ENCODE measurements around the gene C13orf42. TPM values are rescaled to one million over a fixed set of nuclear protein-coding genes. Genes with fewer than 3 reads are reported as not detected.

Gene C13orf42
- polyA plus RNA-seq: under 1 TPM in 1 of 2 donors, not detected in 1; 0.04 TPM

DNA sequence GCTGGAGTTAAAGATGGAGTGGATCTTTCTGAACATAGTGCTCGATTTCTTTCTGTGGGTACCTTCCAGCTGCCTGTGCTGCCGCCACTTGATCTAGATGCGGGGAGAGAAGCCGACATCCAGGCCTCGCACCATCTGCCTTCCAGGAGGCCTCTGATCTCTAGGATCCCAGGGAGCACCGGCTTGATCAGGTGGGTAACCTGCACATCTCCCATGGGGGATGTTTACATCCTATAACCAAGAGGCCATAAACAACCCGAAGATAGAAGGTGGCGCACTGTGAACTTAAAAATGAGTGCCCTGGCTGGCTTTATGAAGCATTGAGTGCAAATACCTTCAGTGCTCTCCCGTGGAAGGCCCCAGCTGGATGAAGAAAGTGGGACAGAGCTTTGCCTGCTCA is at the start of gene C13orf42:
Gene C13orf42, minus strand, starts transcription at position 101 of the 400 bp plus-strand sequence. Its CDS starts 65 bp downstream, at position 36.
- Histone ChIP-seq H3K27me3 (ENCODE audit: control insufficient read depth in 1 of 2, insufficient read depth in 2 of 2, low read length in 2 of 2) (no peaks in the 10 kb centered on the region), H3K4me1 (ENCODE audit: control insufficient read depth in 2 of 2, insufficient read depth in 2 of 2, low read length in 1 of 2) (no peaks in the 10 kb centered on the region), H3K9me3 (ENCODE audit: control insufficient read depth in 2 of 2, insufficient read depth in 1 of 2, low read depth in 1 of 2, low read length in 1 of 2) (peaks cover 0 to 2% of the 10 kb centered on the region in 2 donors), H3K27ac (ENCODE audit: low read depth in 2 of 2, low read length in 1 of 2) (no peak within 1 kb of the TSS), H3K36me3 (ENCODE audit: control insufficient read depth in 2 of 2, insufficient read depth in 2 of 2, low read length in 1 of 2) (no peaks in the 10 kb centered on the region), H3K4me3 (ENCODE audit: low read depth in 1 of 2, low read length in 2 of 2) (no peak within 1 kb of the TSS)
- WGBS, 2 donors: 89% methylated on average over 9 of the region's 9 CpGs

DNA sequence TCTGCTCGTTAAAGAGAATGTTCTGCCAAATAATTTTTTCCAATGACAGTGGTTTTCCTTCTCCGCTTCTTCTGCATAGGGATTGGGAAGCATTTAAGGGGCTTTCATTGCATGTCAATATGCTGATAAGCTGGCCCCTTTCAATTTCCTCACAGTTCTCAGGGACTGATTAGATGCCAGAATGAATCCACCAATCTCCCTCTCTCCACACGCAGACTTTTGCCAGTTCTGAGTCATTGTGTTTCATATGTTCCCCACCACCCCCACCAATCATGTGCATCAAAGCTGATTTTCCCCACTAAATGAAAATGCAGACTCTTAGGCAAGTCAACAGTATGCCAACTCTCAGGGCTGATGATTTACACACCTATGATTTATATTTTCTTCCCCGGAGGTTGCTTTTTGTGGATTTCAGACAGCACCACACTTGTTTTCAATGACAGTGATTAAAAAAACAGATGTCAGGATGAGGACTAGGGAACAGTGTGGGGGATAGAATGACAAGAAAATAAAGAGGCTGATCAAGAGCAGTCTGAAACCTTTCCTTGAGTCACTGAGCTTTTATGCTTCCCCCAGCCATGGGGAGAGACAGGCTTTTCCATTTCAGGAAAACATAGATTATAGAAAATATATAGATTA is 47.9 kb upstream of the C13orf42 start:
- Histone ChIP-seq H3K4me3 (ENCODE audit: low read depth in 1 of 2, low read length in 2 of 2) (no peak overlapping the region), H3K27ac (ENCODE audit: low read depth in 2 of 2, low read length in 1 of 2) (no peak overlapping the region), H3K36me3 (ENCODE audit: control insufficient read depth in 2 of 2, insufficient read depth in 2 of 2, low read length in 1 of 2) (no peaks in the 10 kb centered on the region), H3K4me1 (ENCODE audit: control insufficient read depth in 2 of 2, insufficient read depth in 2 of 2, low read length in 1 of 2) (no peaks in the 10 kb centered on the region), H3K9me3 (ENCODE audit: control insufficient read depth in 2 of 2, insufficient read depth in 1 of 2, low read depth in 1 of 2, low read length in 1 of 2) (no peaks in the 10 kb centered on the region), H3K27me3 (ENCODE audit: control insufficient read depth in 1 of 2, insufficient read depth in 2 of 2, low read length in 2 of 2) (no peaks in the 10 kb centered on the region)
- WGBS, 2 donors: 54 to 61% methylated on average over 4 of the region's 4 CpGs

DNA sequence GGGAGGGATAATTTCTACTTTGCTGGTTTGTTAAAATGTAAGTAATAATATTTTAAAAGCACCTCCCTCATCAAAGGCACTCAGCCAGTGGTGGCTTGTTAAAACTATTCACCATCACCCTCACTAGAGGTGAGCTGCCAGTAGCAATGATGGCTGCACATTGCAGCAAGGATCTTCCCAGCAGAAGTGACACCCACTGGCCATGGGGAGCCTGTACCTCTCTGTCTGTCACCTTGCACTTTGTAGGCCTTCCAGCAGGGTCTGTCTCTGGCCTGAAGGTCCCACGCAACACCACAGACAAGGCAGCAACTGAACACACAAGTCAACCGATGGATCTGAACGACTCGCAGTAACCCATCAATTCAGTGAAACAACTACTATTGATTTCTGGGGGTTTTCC is 47.3 kb upstream of the C13orf42 start:
- H3K27me3 ChIP-seq (ENCODE audit: control insufficient read depth in 1 of 2, insufficient read depth in 2 of 2, low read length in 2 of 2): no peaks in the 10 kb centered on the region
- no peaks in the 10 kb centered on the region for H3K36me3 ChIP-seq (ENCODE audit: control insufficient read depth in 2 of 2, insufficient read depth in 2 of 2, low read length in 1 of 2)
- WGBS, 2 donors: 86 to 95% methylated on average over 4 of the region's 4 CpGs
- H3K9me3 ChIP-seq (ENCODE audit: control insufficient read depth in 2 of 2, insufficient read depth in 1 of 2, low read depth in 1 of 2, low read length in 1 of 2): no peaks in the 10 kb centered on the region
- H3K27ac ChIP-seq (ENCODE audit: low read depth in 2 of 2, low read length in 1 of 2): no peak overlapping the region
- no peak overlapping the region for H3K4me3 ChIP-seq (ENCODE audit: low read depth in 1 of 2, low read length in 2 of 2)
- no peaks in the 10 kb centered on the region for H3K4me1 ChIP-seq (ENCODE audit: control insufficient read depth in 2 of 2, insufficient read depth in 2 of 2, low read length in 1 of 2)

DNA sequence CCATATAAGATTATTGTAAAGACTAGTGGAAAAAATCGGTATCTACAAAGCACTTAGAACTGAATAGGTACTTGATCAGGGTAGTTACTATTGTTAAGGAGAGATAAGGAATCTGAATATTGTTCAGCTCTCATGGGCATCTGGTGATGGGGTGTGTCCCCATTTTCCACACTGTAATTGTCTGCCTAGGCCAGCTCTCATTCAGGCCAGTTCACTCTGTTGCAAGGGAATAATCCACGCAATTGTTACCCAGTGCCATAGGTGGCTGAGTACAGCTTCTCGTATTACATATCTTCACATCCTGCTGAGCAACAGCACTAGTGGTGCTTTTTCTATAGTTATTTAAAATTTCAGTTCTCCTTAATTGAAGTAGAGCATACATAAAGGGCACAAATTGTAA is 45.6 kb upstream of the C13orf42 start:
- Histone ChIP-seq H3K4me1 (ENCODE audit: control insufficient read depth in 2 of 2, insufficient read depth in 2 of 2, low read length in 1 of 2) (no peaks in the 10 kb centered on the region), H3K27me3 (ENCODE audit: control insufficient read depth in 1 of 2, insufficient read depth in 2 of 2, low read length in 2 of 2) (no peaks in the 10 kb centered on the region), H3K4me3 (ENCODE audit: low read depth in 1 of 2, low read length in 2 of 2) (no peak overlapping the region), H3K27ac (ENCODE audit: low read depth in 2 of 2, low read length in 1 of 2) (no peak overlapping the region), H3K9me3 (ENCODE audit: control insufficient read depth in 2 of 2, insufficient read depth in 1 of 2, low read depth in 1 of 2, low read length in 1 of 2) (no peaks in the 10 kb centered on the region), H3K36me3 (ENCODE audit: control insufficient read depth in 2 of 2, insufficient read depth in 2 of 2, low read length in 1 of 2) (no peaks in the 10 kb centered on the region)
- 85 to 88% methylated on average over 3 of the region's 3 CpGs for WGBS, 2 donors

DNA sequence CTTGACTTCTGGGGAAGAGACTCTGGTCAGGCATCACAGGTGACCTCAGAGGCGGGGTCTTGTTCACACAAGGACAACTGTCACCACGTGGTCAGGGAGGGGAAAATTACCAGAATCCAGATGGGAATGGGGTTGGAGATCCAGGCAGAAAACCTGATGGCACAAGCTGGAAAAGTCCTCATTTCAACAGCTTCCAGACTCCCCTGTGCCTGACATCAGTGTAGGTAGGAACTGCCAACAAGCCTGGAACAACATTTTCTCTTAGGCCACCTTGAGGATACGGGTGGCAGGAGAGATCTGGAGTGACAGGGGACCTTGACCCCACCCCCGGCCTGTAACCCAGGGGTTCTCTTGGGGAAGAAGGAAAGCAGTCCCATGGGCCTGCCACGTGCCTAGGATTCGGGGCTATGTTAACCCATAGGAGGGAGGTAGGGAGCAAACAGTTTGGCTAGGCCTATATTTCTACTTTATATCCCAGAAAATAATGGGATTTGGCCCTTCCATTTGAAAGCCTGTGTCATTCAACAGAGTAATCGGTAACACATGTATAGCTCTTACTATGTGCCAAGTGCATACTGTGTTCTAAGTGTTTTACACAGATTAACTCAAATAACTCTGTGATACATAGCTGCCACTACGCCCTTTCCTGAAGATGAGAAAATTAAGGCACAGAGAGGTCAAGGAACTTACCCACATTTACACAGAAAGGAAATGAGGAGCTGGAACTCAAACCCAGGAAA is 44.9 kb upstream of the C13orf42 start:
- no peak overlapping the region for H3K4me3 ChIP-seq (ENCODE audit: low read depth in 1 of 2, low read length in 2 of 2)
- no peaks in the 10 kb centered on the region for H3K27me3 ChIP-seq (ENCODE audit: control insufficient read depth in 1 of 2, insufficient read depth in 2 of 2, low read length in 2 of 2)
- H3K36me3 ChIP-seq (ENCODE audit: control insufficient read depth in 2 of 2, insufficient read depth in 2 of 2, low read length in 1 of 2): no peaks in the 10 kb centered on the region
- no peak overlapping the region for H3K27ac ChIP-seq (ENCODE audit: low read depth in 2 of 2, low read length in 1 of 2)
- no peaks in the 10 kb centered on the region for H3K4me1 ChIP-seq (ENCODE audit: control insufficient read depth in 2 of 2, insufficient read depth in 2 of 2, low read length in 1 of 2)
- 82 to 87% methylated on average over 8 of the region's 8 CpGs for WGBS, 2 donors
- H3K9me3 ChIP-seq (ENCODE audit: control insufficient read depth in 2 of 2, insufficient read depth in 1 of 2, low read depth in 1 of 2, low read length in 1 of 2): no peaks in the 10 kb centered on the region

DNA sequence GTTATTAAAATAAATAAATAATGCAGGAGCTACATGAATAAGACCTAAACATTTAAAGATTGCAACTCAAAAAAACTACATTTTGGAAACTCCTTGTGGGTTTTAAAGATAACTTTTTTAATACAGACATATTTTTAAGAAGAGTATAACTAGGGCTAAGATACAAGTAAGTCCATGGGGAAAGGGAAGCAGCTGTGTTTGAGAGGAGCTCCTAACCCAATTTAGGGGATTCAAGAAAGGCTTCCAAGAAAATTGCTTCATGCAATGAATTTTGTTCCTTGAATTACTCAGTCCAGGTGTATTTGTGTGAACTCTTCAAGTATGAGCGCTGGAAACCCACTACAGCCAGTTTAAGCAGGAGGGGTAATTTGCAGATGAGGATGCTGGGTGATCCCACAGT is 44.1 kb upstream of the C13orf42 start:
- Histone ChIP-seq H3K36me3 (ENCODE audit: control insufficient read depth in 2 of 2, insufficient read depth in 2 of 2, low read length in 1 of 2) (no peaks in the 10 kb centered on the region), H3K27ac (ENCODE audit: low read depth in 2 of 2, low read length in 1 of 2) (no peak overlapping the region), H3K9me3 (ENCODE audit: control insufficient read depth in 2 of 2, insufficient read depth in 1 of 2, low read depth in 1 of 2, low read length in 1 of 2) (no peaks in the 10 kb centered on the region), H3K4me3 (ENCODE audit: low read depth in 1 of 2, low read length in 2 of 2) (no peak overlapping the region), H3K4me1 (ENCODE audit: control insufficient read depth in 2 of 2, insufficient read depth in 2 of 2, low read length in 1 of 2) (no peaks in the 10 kb centered on the region), H3K27me3 (ENCODE audit: control insufficient read depth in 1 of 2, insufficient read depth in 2 of 2, low read length in 2 of 2) (no peaks in the 10 kb centered on the region)
- 89 to 95% methylated on average over 1 of the region's 1 CpG for WGBS, 2 donors

DNA sequence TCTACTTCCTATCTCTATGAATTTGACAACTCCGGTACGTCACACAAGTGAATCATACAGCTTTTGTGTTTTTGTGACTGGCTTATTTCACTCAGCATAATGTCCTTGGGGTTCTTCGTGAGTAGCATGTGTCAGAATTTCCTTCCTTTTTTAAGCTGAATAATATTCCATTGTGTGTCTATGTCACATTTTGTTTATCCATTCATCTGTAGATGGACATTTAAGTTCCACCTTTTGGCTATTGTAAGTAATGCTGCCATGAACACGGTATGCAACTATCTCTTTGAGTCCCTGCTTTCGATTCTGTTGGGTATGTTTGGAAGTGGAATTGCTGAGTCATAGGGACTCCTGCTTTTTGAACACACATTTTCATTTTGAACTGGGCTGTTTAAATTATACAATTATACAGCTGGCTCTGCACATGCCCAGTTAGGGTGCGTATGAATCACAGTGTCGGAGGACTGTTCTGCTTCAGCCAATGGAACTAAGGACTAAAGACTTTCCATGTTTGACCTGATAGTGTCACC is 43.0 kb upstream of the C13orf42 start:
- no peak overlapping the region for H3K27ac ChIP-seq (ENCODE audit: low read depth in 2 of 2, low read length in 1 of 2)
- no peaks in the 10 kb centered on the region for H3K4me1 ChIP-seq (ENCODE audit: control insufficient read depth in 2 of 2, insufficient read depth in 2 of 2, low read length in 1 of 2)
- WGBS, 2 donors: 58 to 64% methylated on average over 7 of the region's 7 CpGs
- H3K9me3 ChIP-seq (ENCODE audit: control insufficient read depth in 2 of 2, insufficient read depth in 1 of 2, low read depth in 1 of 2, low read length in 1 of 2): no peaks in the 10 kb centered on the region
- no peaks in the 10 kb centered on the region for H3K36me3 ChIP-seq (ENCODE audit: control insufficient read depth in 2 of 2, insufficient read depth in 2 of 2, low read length in 1 of 2)
- no peak overlapping the region for H3K4me3 ChIP-seq (ENCODE audit: low read depth in 1 of 2, low read length in 2 of 2)
- H3K27me3 ChIP-seq (ENCODE audit: control insufficient read depth in 1 of 2, insufficient read depth in 2 of 2, low read length in 2 of 2): no peaks in the 10 kb centered on the region

DNA sequence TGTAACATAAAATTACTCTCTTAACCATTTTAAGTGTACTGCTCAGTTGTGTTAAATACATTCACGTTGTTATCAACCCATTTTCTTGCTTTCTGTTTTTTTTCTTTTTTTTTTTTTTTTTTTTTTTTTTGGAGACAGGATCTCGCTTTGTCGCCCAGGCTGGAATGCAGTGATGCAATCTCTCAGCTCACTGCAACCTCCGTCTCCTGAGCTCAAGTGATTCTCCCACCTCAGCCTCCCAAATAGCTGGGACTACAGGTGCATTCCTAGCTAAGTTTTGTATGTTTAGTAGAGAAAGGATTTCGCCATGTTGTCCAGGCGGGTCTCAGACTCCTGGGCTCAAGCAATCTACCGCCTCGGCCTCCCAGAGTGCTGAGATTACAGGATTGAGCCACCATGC is 42.5 kb upstream of the C13orf42 start:
- Histone ChIP-seq H3K36me3 (ENCODE audit: control insufficient read depth in 2 of 2, insufficient read depth in 2 of 2, low read length in 1 of 2) (no peaks in the 10 kb centered on the region), H3K27ac (ENCODE audit: low read depth in 2 of 2, low read length in 1 of 2) (no peak overlapping the region), H3K9me3 (ENCODE audit: control insufficient read depth in 2 of 2, insufficient read depth in 1 of 2, low read depth in 1 of 2, low read length in 1 of 2) (no peaks in the 10 kb centered on the region), H3K4me1 (ENCODE audit: control insufficient read depth in 2 of 2, insufficient read depth in 2 of 2, low read length in 1 of 2) (no peaks in the 10 kb centered on the region), H3K27me3 (ENCODE audit: control insufficient read depth in 1 of 2, insufficient read depth in 2 of 2, low read length in 2 of 2) (no peaks in the 10 kb centered on the region), H3K4me3 (ENCODE audit: low read depth in 1 of 2, low read length in 2 of 2) (no peak overlapping the region)
- WGBS, 2 donors: 85 to 86% methylated on average over 8 of the region's 8 CpGs

DNA sequence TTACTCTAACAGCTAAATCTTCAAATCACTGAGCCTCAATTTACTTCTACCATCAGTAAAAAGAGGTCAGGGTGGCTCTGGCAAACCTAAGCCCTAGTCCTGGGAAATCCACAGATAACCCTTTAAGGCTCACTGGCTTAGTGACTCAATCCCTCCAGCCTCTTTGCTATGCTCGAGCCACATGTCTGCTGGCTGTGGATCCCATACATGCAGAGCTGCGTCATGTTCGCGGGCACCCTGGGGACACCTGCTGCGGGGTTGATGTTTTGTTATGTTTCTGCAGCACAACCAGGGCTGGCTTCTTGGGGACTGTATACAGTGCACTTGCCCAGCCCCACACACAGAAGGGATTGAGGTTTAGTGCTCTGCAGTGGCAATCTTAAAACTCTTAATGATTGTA is 41.6 kb upstream of the C13orf42 start:
- H3K9me3 ChIP-seq (ENCODE audit: control insufficient read depth in 2 of 2, insufficient read depth in 1 of 2, low read depth in 1 of 2, low read length in 1 of 2): no peaks in the 10 kb centered on the region
- H3K27ac ChIP-seq (ENCODE audit: low read depth in 2 of 2, low read length in 1 of 2): no peak overlapping the region
- H3K4me3 ChIP-seq (ENCODE audit: low read depth in 1 of 2, low read length in 2 of 2): no peak overlapping the region
- H3K4me1 ChIP-seq (ENCODE audit: control insufficient read depth in 2 of 2, insufficient read depth in 2 of 2, low read length in 1 of 2): no peaks in the 10 kb centered on the region
- no peaks in the 10 kb centered on the region for H3K36me3 ChIP-seq (ENCODE audit: control insufficient read depth in 2 of 2, insufficient read depth in 2 of 2, low read length in 1 of 2)
- H3K27me3 ChIP-seq (ENCODE audit: control insufficient read depth in 1 of 2, insufficient read depth in 2 of 2, low read length in 2 of 2): no peaks in the 10 kb centered on the region
- 79 to 82% methylated on average over 5 of the region's 5 CpGs for WGBS, 2 donors

DNA sequence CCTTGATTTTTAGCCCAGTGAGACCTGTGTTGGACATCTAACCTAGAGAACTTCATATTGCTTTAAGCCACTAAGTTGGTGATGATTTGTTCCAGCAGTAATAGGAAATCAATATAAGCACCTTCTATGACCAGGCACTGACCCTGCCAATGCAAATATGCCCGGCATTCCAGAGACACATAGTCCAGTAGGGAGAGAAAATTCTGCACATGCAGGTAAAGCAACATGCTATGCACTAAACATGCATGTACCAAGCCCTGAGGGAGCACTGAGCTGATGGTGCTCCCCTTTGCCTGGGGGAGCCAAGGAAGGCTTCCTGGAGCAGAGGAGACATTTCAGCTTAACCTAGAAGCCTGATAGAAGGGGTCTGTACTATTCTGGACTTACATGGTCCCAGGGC is 40.4 kb upstream of the C13orf42 start:
- Histone ChIP-seq H3K36me3 (ENCODE audit: control insufficient read depth in 2 of 2, insufficient read depth in 2 of 2, low read length in 1 of 2) (no peaks in the 10 kb centered on the region), H3K4me1 (ENCODE audit: control insufficient read depth in 2 of 2, insufficient read depth in 2 of 2, low read length in 1 of 2) (no peaks in the 10 kb centered on the region), H3K9me3 (ENCODE audit: control insufficient read depth in 2 of 2, insufficient read depth in 1 of 2, low read depth in 1 of 2, low read length in 1 of 2) (no peaks in the 10 kb centered on the region), H3K4me3 (ENCODE audit: low read depth in 1 of 2, low read length in 2 of 2) (no peak overlapping the region), H3K27ac (ENCODE audit: low read depth in 2 of 2, low read length in 1 of 2) (no peak overlapping the region), H3K27me3 (ENCODE audit: control insufficient read depth in 1 of 2, insufficient read depth in 2 of 2, low read length in 2 of 2) (no peaks in the 10 kb centered on the region)
- WGBS, 2 donors: 69 to 81% methylated on average over 1 of the region's 1 CpG

Measured in esophagus (tissue), 2 donors.